Uterus (tissue), 2 donors: ENCODE results near the gene CMTM1.

Experiments
- CTCF ChIP-seq, 4 experiments: fragments of 200-600 bp in 2 of 4; fragments of 450-650 bp in 2 of 4; sonication (generic) in 2 of 4; IDR thresholded peaks; one replicate each; pipeline ENCODE4 v1.5.1; 2016 to 2019; ENCODE audit warnings: antibody characterized with exemption in 4 of 4, mild to moderate bottlenecking in 2 of 4, moderate library complexity in 1 of 4
- POLR2A ChIP-seq, 2 donors: fragments of 450-650 bp; IDR thresholded peaks; one replicate each; pipeline ENCODE4 v1.6.1; 2016; ENCODE audit warnings: antibody characterized with exemption in 2 of 2, mild to moderate bottlenecking in 1 of 2, moderate library complexity in 1 of 2

GRCh38 chr16:66522816-66523590 lies 43.2 kb upstream of the CMTM1 start:
- TF ChIP-seq POLR2A (IDR thresholded peaks at IDR 0.05), result no peak
- TF ChIP-seq CTCF (IDR thresholded peaks at IDR 0.05), result no peak
